HG03175 (cell line): Measurements from ENCODE around the gene PACS1.
"Not testable (repeated sequence)": the region's sequence is repeated elsewhere in the genome, so short reads cannot be mapped to it uniquely, and the experiment has no call there.

Experiments used
- ATAC-seq: cut with Tn5 transposase; IDR thresholded peaks from one replicate; pipeline ENCODE4 v1.9.1; 2021; ENCODE audit warnings: mild to moderate bottlenecking, moderate library complexity; ENCODE audit not compliant: unreplicated experiment

PACS1 gene

GRCh38 chr11:66069715-66070603 lies at the start of gene PACS1:
PACS1 (plus strand) TSS chr11:66070272; CDS start chr11:66070487, 215 bp downstream.
- peak; percentile 57 for ATAC-seq

- no peak for ATAC-seq
Observed at GRCh38 chr11:66020618-66021357, 49.3 kb upstream of the PACS1 start.

- ATAC-seq = no peak
Observed at GRCh38 chr11:66022401-66023185, 47.5 kb upstream of the PACS1 start.

GRCh38 chr11:66023186-66023440 lies 47.0 kb upstream of the PACS1 start:
- ATAC-seq = not testable (repeated sequence)

- no peak for ATAC-seq
Observed at GRCh38 chr11:66026017-66026529, 44.0 kb upstream of the PACS1 start, which contains the start of gene CATSPER1. CATSPER1 (minus strand) TSS chr11:66026479; CDS start chr11:66026379, 100 bp downstream.

GRCh38 chr11:66032957-66033735 lies 36.9 kb upstream of the PACS1 start:
- ATAC-seq = no peak

- no peak for ATAC-seq
Observed at GRCh38 chr11:66035653-66036333, 34.3 kb upstream of the PACS1 start.

GRCh38 chr11:66036334-66036710 lies 33.8 kb upstream of the PACS1 start:
- ATAC-seq = no peak

GRCh38 chr11:66037327-66037726 lies 32.7 kb upstream of the PACS1 start:
- no peak for ATAC-seq

GRCh38 chr11:66039765-66040164 lies 30.3 kb upstream of the PACS1 start:
- ATAC-seq = no peak

GRCh38 chr11:66042227-66042995 lies 27.7 kb upstream of the PACS1 start:
- ATAC-seq = no peak

- no peak for ATAC-seq
Observed at GRCh38 chr11:66042996-66043906, 26.8 kb upstream of the PACS1 start.

GRCh38 chr11:66044757-66045156 lies 25.3 kb upstream of the PACS1 start:
- no peak for ATAC-seq

GRCh38 chr11:66045177-66045639 lies 24.9 kb upstream of the PACS1 start:
- ATAC-seq = no peak

- no peak for ATAC-seq
Observed at GRCh38 chr11:66046901-66047300, 23.2 kb upstream of the PACS1 start.

GRCh38 chr11:66047541-66048365 lies 22.3 kb upstream of the PACS1 start:
- no peak for ATAC-seq
